Stimulated activated CD4-positive, alpha-beta T cell treated with anti-CD3 and anti-CD28 coated beads, Interleukin-12 subunit alpha, Interleukin-12 subunit beta, amount 100 ng/mL, for 24 hours (primary cell): ENCODE data around the gene HRCT1.

Experiments used
- DNase-seq, 2 experiments: peaks; one replicate each; pipeline ENCODE4 v3.0.0-alpha.2; 2020; ENCODE audit warnings: low read depth in 2 of 2

HRCT1 gene

GRCh38 chr9:35942286-35942685 lies 36.3 kb downstream of the HRCT1 start:
- DNase-seq, result no peak

GRCh38 chr9:35944173-35944572 lies 38.2 kb downstream of the HRCT1 start:
- no peak for DNase-seq

DNA sequence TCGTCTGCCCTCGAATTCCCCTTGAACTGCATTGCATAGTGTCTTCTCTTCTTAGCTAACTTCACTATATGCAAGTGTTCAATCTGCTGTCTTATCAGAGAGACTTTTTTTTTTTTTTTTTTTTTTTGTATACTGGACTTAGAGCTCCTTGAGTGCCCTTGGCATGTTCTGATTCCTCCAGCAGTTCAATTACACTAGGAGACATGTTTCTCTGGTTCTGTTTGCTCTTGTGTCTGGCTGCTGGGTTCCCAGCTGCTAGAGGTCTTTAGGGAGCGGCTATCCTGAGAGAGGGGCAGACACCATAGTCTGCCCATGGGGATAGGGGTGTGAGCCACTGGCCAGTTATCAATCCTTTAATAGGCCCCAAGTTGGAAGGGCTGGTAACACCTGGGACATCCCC lies 38.8 kb downstream of the HRCT1 start:
- no peak for DNase-seq

DNA sequence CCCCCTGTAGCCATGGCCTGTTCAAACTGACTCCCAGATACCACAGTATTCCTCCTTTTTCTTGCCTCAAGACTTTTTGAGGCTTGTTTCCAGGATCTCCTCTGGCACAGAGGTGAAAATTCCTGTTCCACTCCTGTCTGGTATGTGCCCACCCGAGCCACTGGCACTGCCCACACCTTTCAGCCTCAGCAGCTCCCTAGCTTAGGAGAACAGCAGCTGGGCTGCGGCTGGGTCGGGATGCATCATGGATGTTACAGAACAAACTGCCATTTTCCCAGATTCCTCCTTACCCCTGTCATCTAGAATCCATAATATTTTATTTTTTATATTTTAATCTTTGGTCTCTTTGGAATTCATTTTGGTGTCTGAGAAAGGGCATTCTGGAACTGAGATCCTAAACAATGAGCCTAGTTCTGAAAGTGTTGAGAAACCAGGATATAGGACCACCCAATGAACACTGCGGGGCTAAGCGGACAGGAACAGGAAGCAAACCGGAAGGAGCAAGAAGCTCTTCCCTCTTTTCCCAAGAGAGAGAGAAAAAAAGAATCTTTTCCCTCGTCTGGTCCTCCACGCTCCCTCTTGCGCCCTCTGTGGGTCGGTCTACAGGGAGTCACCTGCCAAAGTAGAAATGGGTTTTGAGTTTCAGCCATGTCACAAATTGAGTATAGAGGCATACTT lies 39.5 kb downstream of the HRCT1 start:
- DNase-seq, result peak; percentile 34 to 66

DNA sequence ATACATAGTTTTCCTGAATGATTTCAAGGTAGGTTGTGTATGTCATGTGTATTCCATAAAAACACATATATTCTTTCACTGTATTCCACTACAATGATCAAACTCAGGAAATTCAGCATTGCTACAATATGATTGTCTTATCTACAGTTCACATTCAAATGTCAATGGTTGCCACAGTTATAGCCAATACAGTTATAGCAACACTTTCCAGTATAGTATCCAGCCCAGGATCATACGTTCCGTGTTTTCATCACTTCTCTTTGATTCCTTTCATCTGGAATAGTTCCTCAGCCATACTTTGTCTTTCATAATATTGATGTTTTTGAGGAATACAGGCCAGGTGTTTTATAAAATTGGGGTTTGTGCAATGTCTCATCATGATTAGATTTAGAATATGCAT lies 42.4 kb downstream of the HRCT1 start:
- no peak for DNase-seq

- DNase-seq, result no peak
Observed at GRCh38 chr9:35948901-35949318, 42.9 kb downstream of the HRCT1 start.

- DNase-seq, result no peak
Observed at GRCh38 chr9:35951736-35952135, 45.7 kb downstream of the HRCT1 start.

DNA sequence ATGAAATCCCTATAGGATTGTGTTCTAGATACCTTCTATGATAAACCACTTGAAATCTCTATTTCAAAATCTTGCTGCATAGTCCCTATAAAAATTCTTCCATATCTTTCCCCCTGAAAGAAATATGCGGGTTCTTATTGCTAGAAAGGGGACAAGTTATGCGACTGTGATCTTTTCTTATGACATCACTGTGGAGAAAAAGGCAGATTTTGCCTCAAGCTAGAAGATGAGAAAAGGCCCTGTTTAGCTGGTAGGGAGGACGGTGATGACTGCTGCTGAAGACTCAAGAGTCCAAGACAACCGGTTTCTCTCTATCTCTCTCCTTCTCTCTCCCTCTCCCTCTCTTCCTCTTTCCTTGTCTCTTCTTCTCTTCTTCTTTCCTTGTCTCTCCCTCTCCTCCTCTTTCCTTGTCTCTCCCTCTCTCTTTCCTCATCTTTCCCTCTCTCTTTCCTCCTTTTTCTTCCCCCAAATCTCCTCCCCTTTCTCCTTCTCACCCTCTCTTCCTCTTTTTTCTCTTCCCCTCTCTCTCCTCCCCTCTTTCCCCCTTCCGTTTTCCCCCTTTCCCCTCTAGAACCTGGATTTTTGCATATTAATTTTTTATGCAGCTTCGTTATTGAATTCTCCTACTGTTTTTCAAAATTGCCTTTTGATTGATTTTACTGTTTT lies 46.7 kb downstream of the HRCT1 start:
- DNase-seq, result no peak

GRCh38 chr9:35954942-35955546 lies 49.0 kb downstream of the HRCT1 start:
- DNase-seq, result peak in 1 of 2 experiments; percentile 26

DNA sequence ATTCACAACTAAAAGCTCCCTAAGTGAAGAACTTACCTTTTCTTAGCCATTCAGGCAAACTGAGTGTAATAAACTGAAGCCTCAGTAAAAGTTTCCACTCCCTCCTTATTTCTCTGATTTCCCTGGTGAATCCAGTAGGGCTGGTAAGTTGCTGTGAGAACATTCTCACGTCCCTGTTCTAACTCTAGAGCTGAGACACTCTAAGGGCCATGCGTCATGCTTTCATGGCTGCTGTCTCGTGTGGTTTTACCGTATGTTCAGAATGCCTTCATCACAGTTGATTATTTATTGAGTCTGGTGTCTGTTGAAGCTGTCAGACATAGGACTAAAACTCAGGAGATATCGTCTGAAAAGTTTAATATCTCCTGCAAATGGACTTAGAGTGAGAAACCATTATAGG lies 50.6 kb downstream of the HRCT1 start:
- no peak for DNase-seq
